Measurements from ENCODE around the gene ELF2. TPM values are rescaled to one million over a fixed set of nuclear protein-coding genes. Genes with fewer than 3 reads are reported as not detected.

ELF2 gene
- polyA plus RNA-seq, 1 of the 3 experiments (the other 2 are of a cell fraction): 14.0 TPM

DNA sequence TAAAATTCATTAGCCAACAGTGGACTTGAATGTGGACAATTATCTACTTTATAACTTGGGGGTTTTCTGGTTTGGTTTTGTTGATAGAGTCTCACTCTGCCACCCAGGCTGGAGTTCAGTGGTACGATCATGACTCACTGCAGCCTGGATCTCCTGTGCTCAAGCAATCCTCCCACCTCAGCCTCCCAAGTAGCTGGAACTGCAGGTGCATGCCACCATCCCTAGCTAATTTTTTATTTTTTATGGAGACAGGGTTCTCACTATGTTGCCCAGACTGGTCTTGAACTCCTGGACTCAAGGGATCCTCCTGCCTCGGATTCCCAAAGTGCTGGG, 12.4 kb upstream of the ELF2 start:
- Histone ChIP-seq H3K9me2 (no peaks in the 10 kb centered on the region), H3K4me2 (no peak overlapping the region), H3K9ac (no peak overlapping the region), H3F3A (replicated peaks; ENCODE audit: insufficient read depth) (no peaks in the 10 kb centered on the region), H3K36me3 (replicated peaks in 1 of 2; ENCODE audit: control insufficient read depth in 1 of 2, insufficient read depth in 2 of 2, low read length in 1 of 2) (no peaks in the 10 kb centered on the region), H2AFZ (ENCODE audit: low read depth) (no peak overlapping the region), H3K4me3 (ENCODE audit: low read depth in 2 of 2, low read length in 1 of 2) (no peak overlapping the region), H3K4me1 (ENCODE audit: control insufficient read depth in 1 of 2, insufficient read depth in 2 of 2, low read depth in 1 of 2, low read length in 1 of 2) (no peaks in the 10 kb centered on the region), H3K9me3 (no peaks in the 10 kb centered on the region), H4K20me1 (ENCODE audit: insufficient read depth) (no peaks in the 10 kb centered on the region), H3K79me2 (ENCODE audit: insufficient read depth) (no peaks in the 10 kb centered on the region), H3K27ac (ENCODE audit: low read depth in 2 of 2, low read length in 1 of 2) (no peak overlapping the region), H3K27me3 (ENCODE audit: insufficient read depth) (no peaks in the 10 kb centered on the region)
- CTCF ChIA-PET: interaction anchor here (1.0 to 1.2 kb wide), 2 partner anchors 9 to 112 kb away, joined by 3 to 4 read pairs; partner anchors contain the start of gene NAA15
- no peak for TF ChIP-seq GATA2 (CRISPR knock-in tag; IDR thresholded peaks at IDR 0.05)
- no peak for DNase-seq
- POLR2A ChIA-PET: no interaction called here
- 91% methylated on average over 2 of the region's 2 CpGs for WGBS (ENCODE audit: low lambda C conversion rate)

DNA sequence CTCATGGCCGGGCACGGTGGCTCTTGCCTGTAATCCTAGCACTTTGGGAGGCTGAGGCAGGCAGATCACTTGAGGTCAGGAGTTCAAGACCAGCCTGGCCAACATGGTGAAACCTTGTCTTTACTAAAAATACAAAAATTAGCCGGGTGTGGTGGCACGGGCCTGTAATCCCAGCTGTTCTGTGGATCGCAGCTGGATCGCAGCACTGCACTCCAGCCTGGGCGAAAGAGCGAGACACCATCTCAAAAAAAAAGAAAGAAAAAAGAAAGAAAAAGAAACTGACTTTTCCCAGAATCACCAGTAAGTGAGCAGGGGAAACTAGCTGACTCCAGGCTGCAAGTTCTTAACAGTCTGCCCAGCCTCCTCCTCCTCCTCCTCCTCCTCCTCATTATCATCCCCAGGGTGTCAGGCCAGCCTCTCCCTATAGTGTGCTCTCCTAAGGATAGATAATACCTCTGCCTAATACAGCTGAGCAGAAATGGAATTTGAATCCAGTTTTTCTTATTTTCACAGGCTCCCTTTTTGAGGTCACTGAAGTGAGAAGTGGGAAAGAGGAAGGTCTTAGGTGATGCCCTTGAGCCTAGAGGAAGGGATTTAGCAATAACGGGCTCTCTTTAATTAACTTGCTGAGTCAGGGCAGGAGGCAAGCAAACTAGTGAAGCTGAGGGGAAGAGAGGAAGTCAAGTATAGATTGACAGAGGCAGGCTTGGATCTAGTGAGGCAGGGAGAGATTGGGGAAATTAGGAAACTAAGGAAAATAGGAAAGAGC, 11.8 kb upstream of the ELF2 start:
- H2AFZ ChIP-seq (ENCODE audit: low read depth): no peak overlapping the region
- no peak overlapping the region for H3K9ac ChIP-seq
- H3K4me3 ChIP-seq (ENCODE audit: low read depth in 2 of 2, low read length in 1 of 2): no peak overlapping the region
- H3F3A ChIP-seq (replicated peaks; ENCODE audit: insufficient read depth): no peaks in the 10 kb centered on the region
- H4K20me1 ChIP-seq (ENCODE audit: insufficient read depth): no peaks in the 10 kb centered on the region
- no peak overlapping the region for H3K27ac ChIP-seq (ENCODE audit: low read depth in 2 of 2, low read length in 1 of 2)
- no peaks in the 10 kb centered on the region for H3K9me3 ChIP-seq
- H3K9me2 ChIP-seq: no peaks in the 10 kb centered on the region
- TF ChIP-seq FOXM1 (IDR thresholded peaks at IDR 0.05; ENCODE audit: low read depth) (no peak), FOXJ3 (CRISPR knock-in tag; IDR thresholded peaks at IDR 0.05) (no peak), JUND (IDR thresholded peaks at IDR 0.05) (no peak)
- TF ChIP-seq, protein P1, sequence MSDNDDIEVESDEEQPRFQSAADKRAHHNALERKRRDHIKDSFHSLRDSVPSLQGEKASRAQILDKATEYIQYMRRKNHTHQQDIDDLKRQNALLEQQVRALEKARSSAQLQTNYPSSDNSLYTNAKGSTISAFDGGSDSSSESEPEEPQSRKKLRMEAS (IDR thresholded peaks at IDR 0.05; ENCODE audit: low read depth): no peak
- ChIA-PET CTCF (interaction anchor here (1.0 to 1.2 kb wide), 2 partner anchors 9 to 112 kb away, joined by 3 to 4 read pairs; partner anchors contain the start of gene NAA15), POLR2A (no interaction called here)
- H3K79me2 ChIP-seq (ENCODE audit: insufficient read depth): no peaks in the 10 kb centered on the region
- no peaks in the 10 kb centered on the region for H3K36me3 ChIP-seq (replicated peaks in 1 of 2; ENCODE audit: control insufficient read depth in 1 of 2, insufficient read depth in 2 of 2, low read length in 1 of 2)
- H3K27me3 ChIP-seq (ENCODE audit: insufficient read depth): no peaks in the 10 kb centered on the region
- WGBS (ENCODE audit: low lambda C conversion rate): 94% methylated on average over 9 of the region's 9 CpGs
- no peak overlapping the region for H3K4me2 ChIP-seq
- no peak for DNase-seq
- no peaks in the 10 kb centered on the region for H3K4me1 ChIP-seq (ENCODE audit: control insufficient read depth in 1 of 2, insufficient read depth in 2 of 2, low read depth in 1 of 2, low read length in 1 of 2)

DNA sequence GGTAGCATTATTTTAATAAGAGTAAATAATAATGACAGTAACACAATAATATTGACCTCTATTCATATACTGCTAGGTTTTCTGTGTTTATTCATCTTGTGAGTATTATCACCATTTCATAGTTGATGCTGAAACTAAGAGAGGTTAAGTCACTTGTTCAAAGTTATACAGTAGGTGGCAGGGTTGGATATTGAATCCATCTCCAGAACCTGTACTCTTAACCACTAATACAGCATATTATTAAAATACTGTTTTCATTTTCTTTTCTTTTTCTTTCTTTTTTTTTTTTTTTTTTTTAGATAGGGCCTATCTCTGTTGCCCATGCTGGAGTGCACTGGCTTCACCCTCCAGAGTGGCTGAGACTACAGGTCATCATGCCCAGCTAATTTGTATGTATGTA, 7.1 kb upstream of the ELF2 start:
- H3K9ac ChIP-seq: no peak overlapping the region
- H3K4me2 ChIP-seq: no peak overlapping the region
- TF ChIP-seq RAD21 (IDR thresholded peaks at IDR 0.05; ENCODE audit: low read length) (peak; percentile 69), NFIC (IDR thresholded peaks at IDR 0.05; ENCODE audit: borderline replicate concordance) (no peak), SMC3 (IDR thresholded peaks at IDR 0.05; ENCODE audit: low read depth, low read length) (peak; percentile 39)
- TF ChIP-seq, protein P2, sequence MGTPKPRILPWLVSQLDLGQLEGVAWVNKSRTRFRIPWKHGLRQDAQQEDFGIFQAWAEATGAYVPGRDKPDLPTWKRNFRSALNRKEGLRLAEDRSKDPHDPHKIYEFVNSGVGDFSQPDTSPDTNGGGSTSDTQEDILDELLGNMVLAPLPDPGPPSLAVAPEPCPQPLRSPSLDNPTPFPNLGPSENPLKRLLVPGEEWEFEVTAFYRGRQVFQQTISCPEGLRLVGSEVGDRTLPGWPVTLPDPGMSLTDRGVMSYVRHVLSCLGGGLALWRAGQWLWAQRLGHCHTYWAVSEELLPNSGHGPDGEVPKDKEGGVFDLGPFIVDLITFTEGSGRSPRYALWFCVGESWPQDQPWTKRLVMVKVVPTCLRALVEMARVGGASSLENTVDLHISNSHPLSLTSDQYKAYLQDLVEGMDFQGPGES (IDR thresholded peaks at IDR 0.05; ENCODE audit: low read depth, low read length): no peak
- TF ChIP-seq, protein P3, sequence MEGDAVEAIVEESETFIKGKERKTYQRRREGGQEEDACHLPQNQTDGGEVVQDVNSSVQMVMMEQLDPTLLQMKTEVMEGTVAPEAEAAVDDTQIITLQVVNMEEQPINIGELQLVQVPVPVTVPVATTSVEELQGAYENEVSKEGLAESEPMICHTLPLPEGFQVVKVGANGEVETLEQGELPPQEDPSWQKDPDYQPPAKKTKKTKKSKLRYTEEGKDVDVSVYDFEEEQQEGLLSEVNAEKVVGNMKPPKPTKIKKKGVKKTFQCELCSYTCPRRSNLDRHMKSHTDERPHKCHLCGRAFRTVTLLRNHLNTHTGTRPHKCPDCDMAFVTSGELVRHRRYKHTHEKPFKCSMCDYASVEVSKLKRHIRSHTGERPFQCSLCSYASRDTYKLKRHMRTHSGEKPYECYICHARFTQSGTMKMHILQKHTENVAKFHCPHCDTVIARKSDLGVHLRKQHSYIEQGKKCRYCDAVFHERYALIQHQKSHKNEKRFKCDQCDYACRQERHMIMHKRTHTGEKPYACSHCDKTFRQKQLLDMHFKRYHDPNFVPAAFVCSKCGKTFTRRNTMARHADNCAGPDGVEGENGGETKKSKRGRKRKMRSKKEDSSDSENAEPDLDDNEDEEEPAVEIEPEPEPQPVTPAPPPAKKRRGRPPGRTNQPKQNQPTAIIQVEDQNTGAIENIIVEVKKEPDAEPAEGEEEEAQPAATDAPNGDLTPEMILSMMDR (IDR thresholded peaks at IDR 0.05): peak; percentile 53
- no peaks in the 10 kb centered on the region for H4K20me1 ChIP-seq (ENCODE audit: insufficient read depth)
- H3K9me3 ChIP-seq: no peaks in the 10 kb centered on the region
- no peak overlapping the region for H3K4me3 ChIP-seq (ENCODE audit: low read depth in 2 of 2, low read length in 1 of 2)
- no peak for DNase-seq
- no peaks in the 10 kb centered on the region for H3K79me2 ChIP-seq (ENCODE audit: insufficient read depth)
- no peaks in the 10 kb centered on the region for H3K9me2 ChIP-seq
- H3K36me3 ChIP-seq (replicated peaks in 1 of 2; ENCODE audit: control insufficient read depth in 1 of 2, insufficient read depth in 2 of 2, low read length in 1 of 2): no peaks in the 10 kb centered on the region
- no peak overlapping the region for H3K27ac ChIP-seq (ENCODE audit: low read depth in 2 of 2, low read length in 1 of 2)
- no peak overlapping the region for H2AFZ ChIP-seq (ENCODE audit: low read depth)
- ChIA-PET POLR2A (no interaction called here), CTCF (interaction anchor here (0.6 kb wide), 1 partner anchor 112 kb away, joined by 3 read pairs; no protein-coding TSS in a partner anchor)
- no peaks in the 10 kb centered on the region for H3K27me3 ChIP-seq (ENCODE audit: insufficient read depth)
- H3F3A ChIP-seq (replicated peaks; ENCODE audit: insufficient read depth): peaks cover 2% of the 10 kb centered on the region
- H3K4me1 ChIP-seq (ENCODE audit: control insufficient read depth in 1 of 2, insufficient read depth in 2 of 2, low read depth in 1 of 2, low read length in 1 of 2): no peaks in the 10 kb centered on the region
